Progenitor cell of endocrine pancreas (in vitro differentiated cells): ENCODE data around the gene SEMA3G. TPM values are rescaled to one million over a fixed set of nuclear protein-coding genes. Genes with fewer than 3 reads are reported as not detected.

Experiments used
- DNase-seq: peaks from one replicate; pipeline ENCODE4 v3.0.0; 2021; ENCODE audit warnings: low spot score; ENCODE audit not compliant: unreplicated experiment
- H3K27ac Mint-ChIP-seq: 2 replicates; pipeline ENCODE4 v1.8.0; 2021; ENCODE audit warnings: mild to moderate bottlenecking, moderate library complexity, mixed read lengths
- H3K27me3 Mint-ChIP-seq: 2 replicates; pipeline ENCODE4 v1.8.0; 2021; ENCODE audit warnings: mixed read lengths
- H3K36me3 Mint-ChIP-seq: 2 replicates; pipeline ENCODE4 v1.8.0; 2022; ENCODE audit warnings: mixed read lengths; ENCODE audit not compliant: insufficient read depth
- H3K4me1 Mint-ChIP-seq: 2 replicates; pipeline ENCODE4 v1.8.0; 2021; ENCODE audit warnings: low read depth, mixed read lengths
- H3K4me3 Mint-ChIP-seq: 2 replicates; pipeline ENCODE4 v1.8.0; 2021; ENCODE audit warnings: low read depth, mild to moderate bottlenecking, moderate library complexity, mixed read lengths
- H3K9me3 Mint-ChIP-seq: 2 replicates; pipeline ENCODE4 v1.8.0; 2021; ENCODE audit warnings: low read depth, mixed read lengths
- total RNA-seq: library from RNA; stranded (reverse); gene quantifications from 2 replicates; pipeline ENCODE4 v1.2.1, GENCODE V29; 2021
- TF ChIP-seq, protein P1 (sequence below): fragments of 200-600 bp; sonication (generic); IDR thresholded peaks from one replicate; pipeline ENCODE4 v1.5.0; 2021; ENCODE audit warnings: antibody characterized with exemption, mild to moderate bottlenecking; ENCODE audit not compliant: unreplicated experiment

SEMA3G gene
- total RNA-seq, 1 donor from 2014 or later = 0.79 TPM

DNA sequence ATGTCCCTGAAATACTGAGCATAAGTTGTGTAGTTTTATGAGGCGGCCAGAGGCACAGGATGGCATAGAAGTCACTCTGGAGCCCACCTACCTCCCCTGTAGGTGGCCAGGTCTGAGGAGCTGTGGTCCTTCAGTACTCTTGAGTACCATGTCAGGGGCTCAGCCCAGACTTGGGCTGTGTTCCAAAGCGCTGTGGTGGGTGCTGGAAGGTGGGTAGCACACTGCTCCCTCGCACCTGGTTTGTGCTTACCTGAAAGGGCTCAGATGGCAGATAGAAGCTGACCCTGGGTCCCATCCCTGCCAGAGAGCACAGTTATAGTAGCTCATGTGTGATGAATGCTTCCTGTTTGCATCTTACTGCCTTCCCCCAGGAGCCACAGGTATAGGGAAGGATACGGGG, 26.0 kb upstream of the SEMA3G start:
- no peaks in the 10 kb centered on the region for H3K9me3 Mint-ChIP-seq
- DNase-seq = no peak
- peaks cover 9% of the 10 kb centered on the region for H3K36me3 Mint-ChIP-seq
- no peaks in the 10 kb centered on the region for H3K27me3 Mint-ChIP-seq
- H3K4me1 Mint-ChIP-seq = peaks cover 1% of the 10 kb centered on the region
- TF ChIP-seq, protein P1, sequence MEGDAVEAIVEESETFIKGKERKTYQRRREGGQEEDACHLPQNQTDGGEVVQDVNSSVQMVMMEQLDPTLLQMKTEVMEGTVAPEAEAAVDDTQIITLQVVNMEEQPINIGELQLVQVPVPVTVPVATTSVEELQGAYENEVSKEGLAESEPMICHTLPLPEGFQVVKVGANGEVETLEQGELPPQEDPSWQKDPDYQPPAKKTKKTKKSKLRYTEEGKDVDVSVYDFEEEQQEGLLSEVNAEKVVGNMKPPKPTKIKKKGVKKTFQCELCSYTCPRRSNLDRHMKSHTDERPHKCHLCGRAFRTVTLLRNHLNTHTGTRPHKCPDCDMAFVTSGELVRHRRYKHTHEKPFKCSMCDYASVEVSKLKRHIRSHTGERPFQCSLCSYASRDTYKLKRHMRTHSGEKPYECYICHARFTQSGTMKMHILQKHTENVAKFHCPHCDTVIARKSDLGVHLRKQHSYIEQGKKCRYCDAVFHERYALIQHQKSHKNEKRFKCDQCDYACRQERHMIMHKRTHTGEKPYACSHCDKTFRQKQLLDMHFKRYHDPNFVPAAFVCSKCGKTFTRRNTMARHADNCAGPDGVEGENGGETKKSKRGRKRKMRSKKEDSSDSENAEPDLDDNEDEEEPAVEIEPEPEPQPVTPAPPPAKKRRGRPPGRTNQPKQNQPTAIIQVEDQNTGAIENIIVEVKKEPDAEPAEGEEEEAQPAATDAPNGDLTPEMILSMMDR = no peak
- no peak overlapping the region for H3K4me3 Mint-ChIP-seq
- no peak overlapping the region for H3K27ac Mint-ChIP-seq

DNA sequence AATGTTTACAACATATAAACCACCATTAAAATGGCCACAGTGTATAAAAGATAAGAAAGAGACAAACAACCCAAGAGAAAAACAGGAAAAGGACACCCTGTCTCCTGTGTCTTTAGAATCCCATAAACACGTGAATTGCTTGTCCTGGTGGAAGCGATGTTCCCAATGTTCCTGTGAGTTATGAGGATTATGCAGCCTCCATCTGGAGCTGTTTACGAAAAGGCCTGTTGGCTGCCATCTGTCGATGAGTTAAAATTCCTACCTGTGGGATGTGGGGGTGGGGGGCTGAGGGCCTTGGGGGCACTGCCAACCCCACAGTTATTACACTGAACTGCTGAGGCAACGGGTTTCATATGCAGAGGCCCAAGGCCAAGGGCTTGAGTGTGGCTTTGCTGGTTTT, 24.1 kb upstream of the SEMA3G start:
- H3K27ac Mint-ChIP-seq = peak overlapping the region; percentile 76
- peaks cover 1% of the 10 kb centered on the region for H3K4me1 Mint-ChIP-seq
- no peaks in the 10 kb centered on the region for H3K9me3 Mint-ChIP-seq
- no peak for DNase-seq
- H3K27me3 Mint-ChIP-seq = no peaks in the 10 kb centered on the region
- peaks cover 10% of the 10 kb centered on the region for H3K36me3 Mint-ChIP-seq
- H3K4me3 Mint-ChIP-seq = no peak overlapping the region
- TF ChIP-seq, protein P1 = no peak

- Mint-ChIP-seq H3K4me1 (peaks cover 1% of the 10 kb centered on the region), H3K27ac (peak overlapping the region; percentile 90)
Observed at GRCh38 chr3:52468336-52468735, 23.4 kb upstream of the SEMA3G start.

GRCh38 chr3:52463416-52463815, 18.5 kb upstream of the SEMA3G start:
- H3K27me3 Mint-ChIP-seq = no peaks in the 10 kb centered on the region
- peaks cover 14% of the 10 kb centered on the region for H3K36me3 Mint-ChIP-seq
- no peak overlapping the region for H3K4me3 Mint-ChIP-seq
- H3K4me1 Mint-ChIP-seq = no peaks in the 10 kb centered on the region
- DNase-seq = no peak
- H3K27ac Mint-ChIP-seq = no peak overlapping the region
- TF ChIP-seq, protein P1 = no peak
- no peaks in the 10 kb centered on the region for H3K9me3 Mint-ChIP-seq

More at GRCh38 chr3:52468336-52468735, 23.4 kb upstream of the SEMA3G start:
- Mint-ChIP-seq H3K36me3 (peaks cover 11% of the 10 kb centered on the region), H3K27me3 (no peaks in the 10 kb centered on the region), H3K9me3 (no peaks in the 10 kb centered on the region), H3K4me3 (no peak overlapping the region)
- TF ChIP-seq, protein P1 = no peak
- DNase-seq = no peak

- TF ChIP-seq, protein P1 = no peak
- DNase-seq = no peak
- Mint-ChIP-seq H3K36me3 (peaks cover 20% of the 10 kb centered on the region), H3K27ac (no peak overlapping the region), H3K9me3 (no peaks in the 10 kb centered on the region), H3K27me3 (no peaks in the 10 kb centered on the region), H3K4me3 (no peak overlapping the region), H3K4me1 (peaks cover 9% of the 10 kb centered on the region)
Observed at GRCh38 chr3:52461874-52462273, 17.0 kb upstream of the SEMA3G start.
